K562 (cell line): ENCODE data around the gene OST4. TPM values are rescaled to one million over a fixed set of nuclear protein-coding genes. Genes with fewer than 3 reads are reported as not detected.

ENCODE experiments used
- ATAC-seq: fragments of 200-7000 bp; cut with Tn5 transposase; 3 replicates; pipeline ENCODE4 v1.9.1; 2020; ENCODE audit warnings: moderate library complexity
- BruUV-seq: library from RNA; stranded (reverse); fragments of 400-500 nt; replicated peaks from 2 replicates; lab custom pipeline; 2021; lab: Mats Ljungman, UMichigan
- CTCF ChIA-PET: fragments of 300-600 bp; formaldehyde crosslinking; extraction: SDS; loops from one replicate; lab custom pipeline; 2021; ENCODE audit warnings: low intra/inter-chr PET ratio; lab: Yijun Ruan, JAX
- POLR2A ChIA-PET: fragments of 300-600, 350-650 bp; sonication (Branson Sonifier 250); formaldehyde crosslinking; extraction: SDS; loops from one replicate; lab custom pipeline; 2021; ENCODE audit warnings: antibody characterized with exemption, inconsistent platforms; lab: Yijun Ruan, JAX
- DNase-seq, 4 experiments: peaks; one replicate each; pipeline versions ENCODE4 v3.0.0 to v3.0.0-alpha.2; 2011 to 2018; ENCODE audit warnings: low spot score in 3 of 4, mixed read lengths in 3 of 4; ENCODE audit errors: extremely low read depth in 1 of 4
- FAIRE-seq: peaks from 2 replicates; lab custom pipeline; 2011; peaks lifted over from hg19 to GRCh38; lab: Jason Lieb, UNC
- H2AFZ ChIP-seq: 2 replicates; pipeline ENCODE4 v1.6.0; 2011; ENCODE audit warnings: low read depth, low read length, control low read depth, inconsistent platforms
- H3K27ac ChIP-seq: fragments of 200-600 bp; 3 replicates; pipeline ENCODE4 v1.8.0; 2011; ENCODE audit warnings: low read depth, mild to moderate bottlenecking, control low read depth, inconsistent platforms, low read length, moderate library complexity, mixed read lengths; ENCODE audit errors: extremely low read depth
- H3K27me3 ChIP-seq, 2 experiments: fragments of 300-600 bp in 1 of 2; 2 replicates in 1 of 2; 3 replicates in 1 of 2; pipeline versions ENCODE4 v1.6.0 to v1.8.0; 2011; ENCODE audit warnings: inconsistent platforms in 2 of 2, low read length in 2 of 2, mild to moderate bottlenecking in 1 of 2, mixed read lengths in 1 of 2, moderate library complexity in 1 of 2; ENCODE audit not compliant: control insufficient read depth in 2 of 2, insufficient read depth in 2 of 2
- H3K36me3 ChIP-seq: fragments of 300-600 bp; 3 replicates; pipeline ENCODE4 v1.8.0; 2011; ENCODE audit warnings: mild to moderate bottlenecking, low read length, inconsistent platforms; ENCODE audit not compliant: control insufficient read depth, insufficient read depth
- H3K4me1 ChIP-seq, 2 experiments: fragments of 200-600 bp in 1 of 2; replicated peaks in 1 of 2; 2 replicates in 1 of 2; 3 replicates in 1 of 2; pipeline versions ENCODE4 v1.5.1 to v1.8.0; 2011; ENCODE audit warnings: inconsistent platforms in 2 of 2, low read length in 2 of 2, mild to moderate bottlenecking in 1 of 2, mixed read lengths in 1 of 2, moderate library complexity in 1 of 2; ENCODE audit not compliant: control insufficient read depth in 2 of 2, insufficient read depth in 2 of 2
- H3K4me2 ChIP-seq: 2 replicates; pipeline ENCODE4 v1.6.1; 2011; ENCODE audit warnings: low read length, control low read depth, inconsistent platforms, mixed read lengths; ENCODE audit not compliant: insufficient read depth
- H3K4me3 ChIP-seq: fragments of 200-600 bp; sonication (generic), shearing (Covaris generic); 2 replicates; pipeline ENCODE4 v1.5.1; 2016; ENCODE audit warnings: control low read depth, inconsistent platforms
- H3K79me2 ChIP-seq: fragments of 200-600 bp; 3 replicates; pipeline ENCODE4 v1.8.0; 2011; ENCODE audit warnings: low read length, inconsistent platforms; ENCODE audit not compliant: control insufficient read depth, insufficient read depth
- H3K9ac ChIP-seq, 2 experiments: 2 replicates each; pipeline versions ENCODE4 v1.6.0 to v1.6.1; 2011; ENCODE audit warnings: low read depth in 2 of 2, low read length in 2 of 2, control low read depth in 1 of 2, inconsistent platforms in 1 of 2, mild to moderate bottlenecking in 1 of 2, mixed read lengths in 1 of 2; ENCODE audit not compliant: insufficient read depth in 1 of 2
- H3K9me1 ChIP-seq: one replicate; pipeline ENCODE4 v1.6.0; 2011; ENCODE audit warnings: inconsistent platforms, mild to moderate bottlenecking, low read length, moderate library complexity; ENCODE audit not compliant: control insufficient read depth, insufficient read depth
- H3K9me3 ChIP-seq: replicated peaks from 2 replicates; pipeline ENCODE4 v1.5.1; 2011; ENCODE audit warnings: low read depth, low read length, inconsistent platforms; ENCODE audit not compliant: control insufficient read depth, insufficient read depth
- H4K20me1 ChIP-seq: replicated peaks from 2 replicates; pipeline ENCODE4 v1.6.1; 2011; ENCODE audit warnings: low read length, inconsistent platforms, mixed read lengths; ENCODE audit not compliant: control insufficient read depth, insufficient read depth
- BACH1 ChIP-seq: fragments of 200-800 bp; sonication (Bioruptor generic); IDR thresholded peaks from 2 replicates; pipeline ENCODE4 v1.6.1; 2016; ENCODE audit warnings: missing genetic modification characterization, missing compliant biosample characterization
- NFIC ChIP-seq: fragments of 450-650 bp; IDR thresholded peaks from 2 replicates; pipeline ENCODE4 v1.6.1; 2017; ENCODE audit warnings: mild to moderate bottlenecking, inconsistent platforms
- PHF8 ChIP-seq: fragments of 200-600 bp; sonication (generic); IDR thresholded peaks from 2 replicates; pipeline ENCODE4 v1.6.1; 2012; ENCODE audit warnings: mixed run types, mild to moderate bottlenecking, inconsistent platforms, low read length, moderate library complexity, borderline replicate concordance
- ZNF561 ChIP-seq: fragments of 450-650 bp; formaldehyde crosslinking; conservative IDR thresholded peaks from 2 replicates; pipeline ENCODE4 v1.4.0; 2020; ENCODE audit warnings: mild to moderate bottlenecking, moderate library complexity
- ZNF830 ChIP-seq: fragments of 250-450 bp; sonication (Bioruptor Pico); IDR thresholded peaks from 2 replicates; pipeline ENCODE4 v1.5.0; 2021; ENCODE audit warnings: mild to moderate bottlenecking
- WGBS: fragments of 100-300 bp; shearing (Covaris generic); methylation state at CpG from one replicate; pipeline ENCODE4 v1.1.6; 2016; ENCODE audit warnings: low coverage, mixed read lengths; ENCODE audit not compliant: insufficient coverage; ENCODE audit errors: missing lambda C conversion rate; 5-methylcytosine and 5-hydroxymethylcytosine counted together
- in situ Hi-C: fragments of 300-500 bp; cut with MboI; formaldehyde crosslinking; loops from 4 replicates; pipeline ENCODE4 v1.15.0; 2018; ENCODE audit warnings: inconsistent platforms, mixed read lengths
- intact Hi-C: fragments of 100-400 bp; cut with micrococcal nuclease; formaldehyde crosslinking; loops from 2 replicates; pipeline ENCODE4 v1.14.2; 2022
- polyA plus RNA-seq, 8 experiments: library from polyadenylated mRNA; depleted of rRNA in 4 of 8; stranded (reverse) in 5 of 8; unstranded in 3 of 8; fragments of >200 nt; fragmentation: Nextera tagmentation in 2 of 8; fragmentation: Illumina TruSeq in 1 of 8; extraction: Ambion mirVana in 2 of 8; extraction: Trizol in 1 of 8; gene quantifications; 2 replicates each; pipeline versions ENCODE4 v1.2.1 to v1.2.3, GENCODE V29; 2011 to 2014; ENCODE audit warnings: inconsistent platforms in 1 of 8, missing spikeins in 1 of 8
- total RNA-seq, 7 experiments: library from RNA; depleted of rRNA in 6 of 7; stranded (reverse); fragments of >200 nt in 6 of 7; fragmentation: Illumina TruSeq in 2 of 7; extraction: Trizol in 2 of 7; gene quantifications; 2 replicates each; pipeline versions ENCODE4 v1.2.1 to v1.2.3, GENCODE V29; 2011 to 2021; ENCODE audit warnings: low replicate concordance in 1 of 7
- TF ChIP-seq, protein P1 (sequence below): fragments of 250-450 bp; sonication (Bioruptor Pico); IDR thresholded peaks from 2 replicates; pipeline ENCODE4 v1.8.0; 2022; ENCODE audit warnings: inconsistent platforms, mild to moderate bottlenecking, moderate library complexity, borderline replicate concordance
- TF ChIP-seq, protein P2 (sequence below): fragments of 450-650 bp; formaldehyde crosslinking; conservative IDR thresholded peaks from 2 replicates; pipeline ENCODE4 v1.4.0; 2022; ENCODE audit warnings: mild to moderate bottlenecking, missing genetic modification characterization
- TF ChIP-seq, protein P3 (sequence below): IDR thresholded peaks from 2 replicates; pipeline ENCODE4 v1.6.1; 2011; ENCODE audit not compliant: insufficient read length; ENCODE audit errors: extremely low read depth
- TF ChIP-seq, protein P4 (sequence below), 2 experiments: fragments of 200-800 bp in 1 of 2; sonication (Bioruptor generic) in 1 of 2; sonication (generic) in 1 of 2; formaldehyde crosslinking in 1 of 2; IDR thresholded peaks in 1 of 2; conservative IDR thresholded peaks in 1 of 2; 2 replicates each; pipeline versions ENCODE4 v1.5.0 to v1.6.1; 2016 to 2020; ENCODE audit warnings: missing compliant biosample characterization in 1 of 2, missing genetic modification characterization in 1 of 2, missing genetic modification reagents in 1 of 2
- TF ChIP-seq, protein P5 (sequence below): sonication (generic); IDR thresholded peaks from 2 replicates; pipeline ENCODE4 v1.6.1; 2016

Gene OST4
- total and polyA plus RNA-seq, 9 of the 15 experiments (the other 6 are each of a cell fraction or from before 2014, with no cell fraction given), result 186 to 1,155 (median 355) TPM

DNA sequence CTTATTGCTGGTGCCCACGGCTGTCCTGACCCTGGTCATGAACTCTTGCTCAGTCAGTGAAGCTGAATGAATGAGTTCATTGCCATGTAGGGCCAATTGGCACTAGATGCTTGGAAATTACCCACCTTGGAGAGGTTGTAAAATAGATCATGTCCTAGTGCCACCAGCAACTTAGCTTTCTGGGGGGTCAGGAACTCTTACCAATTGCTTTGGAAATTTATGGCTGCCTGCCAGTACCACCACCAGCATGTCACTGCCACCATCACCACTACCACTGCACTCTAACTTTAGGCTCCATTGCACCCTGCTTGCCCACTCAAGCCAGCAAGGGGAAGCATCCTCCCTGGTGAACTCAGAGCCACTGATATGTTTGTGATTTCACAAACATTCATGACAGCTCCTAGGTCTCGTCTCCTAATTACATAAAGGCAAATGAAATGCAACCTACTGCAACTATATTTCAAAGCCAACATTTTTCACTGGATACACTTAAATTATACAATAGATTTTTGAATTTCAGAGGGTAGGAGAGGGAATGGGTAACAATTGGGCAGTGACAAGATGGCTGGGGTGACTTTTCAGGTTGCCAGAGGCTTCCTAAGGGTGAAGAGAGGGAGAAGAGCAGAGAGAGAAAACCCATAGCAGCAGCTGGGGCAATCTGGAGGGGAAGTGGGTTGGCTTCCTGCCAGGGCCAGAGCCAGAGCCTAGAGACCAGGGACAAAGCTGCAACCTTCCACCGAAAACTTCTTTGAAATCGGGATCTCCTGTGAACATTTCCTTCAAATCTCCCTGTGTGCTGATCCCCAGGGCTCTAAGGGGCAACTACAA, 3.5 kb upstream of the OST4 start (continued):
- TF ChIP-seq, protein P1, sequence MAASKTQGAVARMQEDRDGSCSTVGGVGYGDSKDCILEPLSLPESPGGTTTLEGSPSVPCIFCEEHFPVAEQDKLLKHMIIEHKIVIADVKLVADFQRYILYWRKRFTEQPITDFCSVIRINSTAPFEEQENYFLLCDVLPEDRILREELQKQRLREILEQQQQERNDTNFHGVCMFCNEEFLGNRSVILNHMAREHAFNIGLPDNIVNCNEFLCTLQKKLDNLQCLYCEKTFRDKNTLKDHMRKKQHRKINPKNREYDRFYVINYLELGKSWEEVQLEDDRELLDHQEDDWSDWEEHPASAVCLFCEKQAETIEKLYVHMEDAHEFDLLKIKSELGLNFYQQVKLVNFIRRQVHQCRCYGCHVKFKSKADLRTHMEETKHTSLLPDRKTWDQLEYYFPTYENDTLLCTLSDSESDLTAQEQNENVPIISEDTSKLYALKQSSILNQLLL (CRISPR knock-in tag), result no peak

DNA sequence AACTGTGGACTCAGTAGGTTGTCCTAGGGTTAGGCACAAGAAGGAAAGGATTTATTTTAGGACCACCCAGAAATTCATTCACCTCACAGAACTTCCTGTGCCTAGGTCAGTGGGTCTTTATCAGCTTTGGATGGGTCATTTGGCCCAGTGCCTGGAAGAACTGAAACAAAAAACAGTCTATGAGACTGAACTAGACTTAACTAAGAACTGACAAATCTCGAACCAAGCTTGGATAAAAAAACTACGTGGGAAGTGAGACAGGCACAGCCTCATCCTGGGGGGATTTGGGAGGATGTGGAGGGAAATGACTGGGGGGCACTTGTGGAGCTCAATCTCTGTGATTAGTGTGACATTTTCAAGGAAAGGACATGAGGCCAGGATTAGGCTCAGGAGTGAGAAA, 2.3 kb upstream of the OST4 start:
- DNase-seq, result no peak
- H3K36me3 ChIP-seq, result peaks cover 19% of the 10 kb centered on the region; the same call in 2 of the 3 replicates
- peak; percentile 26 for FAIRE-seq
- H4K20me1 ChIP-seq, result no peaks in the 10 kb centered on the region
- H3K79me2 ChIP-seq, result peaks cover 27% of the 10 kb centered on the region
- H3K27ac ChIP-seq, result peak overlapping the region; percentile 23; the same call in 1 of the 3 replicates
- POLR2A ChIA-PET, result interaction anchor here (0.9 to 2.9 kb wide), 5 partner anchors 11 to 105 kb away, joined by 3 to 32 read pairs (median 3); partner anchors contain the start of gene KHK
- H3K9ac ChIP-seq, result peak overlapping the region; percentile 24 to 80; a peak in 2 of 4 replicates
- H2AFZ ChIP-seq, result peak overlapping the region; percentile 86
- H3K4me1 ChIP-seq, result peaks cover 50 to 57% of the 10 kb centered on the region in 2 experiments
- TF ChIP-seq NFIC (peak; percentile 59), BACH1 (no peak), PHF8 (no peak), ZNF561 (CRISPR knock-in tag) (no peak), ZNF830 (CRISPR knock-in tag) (no peak)
- TF ChIP-seq, protein P2, sequence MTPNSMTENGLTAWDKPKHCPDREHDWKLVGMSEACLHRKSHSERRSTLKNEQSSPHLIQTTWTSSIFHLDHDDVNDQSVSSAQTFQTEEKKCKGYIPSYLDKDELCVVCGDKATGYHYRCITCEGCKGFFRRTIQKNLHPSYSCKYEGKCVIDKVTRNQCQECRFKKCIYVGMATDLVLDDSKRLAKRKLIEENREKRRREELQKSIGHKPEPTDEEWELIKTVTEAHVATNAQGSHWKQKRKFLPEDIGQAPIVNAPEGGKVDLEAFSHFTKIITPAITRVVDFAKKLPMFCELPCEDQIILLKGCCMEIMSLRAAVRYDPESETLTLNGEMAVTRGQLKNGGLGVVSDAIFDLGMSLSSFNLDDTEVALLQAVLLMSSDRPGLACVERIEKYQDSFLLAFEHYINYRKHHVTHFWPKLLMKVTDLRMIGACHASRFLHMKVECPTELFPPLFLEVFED (CRISPR knock-in tag), result no peak
- TF ChIP-seq, protein P3, sequence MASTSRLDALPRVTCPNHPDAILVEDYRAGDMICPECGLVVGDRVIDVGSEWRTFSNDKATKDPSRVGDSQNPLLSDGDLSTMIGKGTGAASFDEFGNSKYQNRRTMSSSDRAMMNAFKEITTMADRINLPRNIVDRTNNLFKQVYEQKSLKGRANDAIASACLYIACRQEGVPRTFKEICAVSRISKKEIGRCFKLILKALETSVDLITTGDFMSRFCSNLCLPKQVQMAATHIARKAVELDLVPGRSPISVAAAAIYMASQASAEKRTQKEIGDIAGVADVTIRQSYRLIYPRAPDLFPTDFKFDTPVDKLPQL, result no peak
- TF ChIP-seq, protein P4, sequence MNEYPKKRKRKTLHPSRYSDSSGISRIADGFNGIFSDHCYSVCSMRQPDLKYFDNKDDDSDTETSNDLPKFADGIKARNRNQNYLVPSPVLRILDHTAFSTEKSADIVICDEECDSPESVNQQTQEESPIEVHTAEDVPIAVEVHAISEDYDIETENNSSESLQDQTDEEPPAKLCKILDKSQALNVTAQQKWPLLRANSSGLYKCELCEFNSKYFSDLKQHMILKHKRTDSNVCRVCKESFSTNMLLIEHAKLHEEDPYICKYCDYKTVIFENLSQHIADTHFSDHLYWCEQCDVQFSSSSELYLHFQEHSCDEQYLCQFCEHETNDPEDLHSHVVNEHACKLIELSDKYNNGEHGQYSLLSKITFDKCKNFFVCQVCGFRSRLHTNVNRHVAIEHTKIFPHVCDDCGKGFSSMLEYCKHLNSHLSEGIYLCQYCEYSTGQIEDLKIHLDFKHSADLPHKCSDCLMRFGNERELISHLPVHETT (CRISPR knock-in tag; conservative IDR thresholded peaks at IDR 0.05 in 1 of 2, IDR thresholded peaks at IDR 0.05 in 1 of 2), result 0 out of 4 replicates have a peak, but pooled peaks of 1 of the 2 experiments have one; percentile 36
- TF ChIP-seq, protein P5, sequence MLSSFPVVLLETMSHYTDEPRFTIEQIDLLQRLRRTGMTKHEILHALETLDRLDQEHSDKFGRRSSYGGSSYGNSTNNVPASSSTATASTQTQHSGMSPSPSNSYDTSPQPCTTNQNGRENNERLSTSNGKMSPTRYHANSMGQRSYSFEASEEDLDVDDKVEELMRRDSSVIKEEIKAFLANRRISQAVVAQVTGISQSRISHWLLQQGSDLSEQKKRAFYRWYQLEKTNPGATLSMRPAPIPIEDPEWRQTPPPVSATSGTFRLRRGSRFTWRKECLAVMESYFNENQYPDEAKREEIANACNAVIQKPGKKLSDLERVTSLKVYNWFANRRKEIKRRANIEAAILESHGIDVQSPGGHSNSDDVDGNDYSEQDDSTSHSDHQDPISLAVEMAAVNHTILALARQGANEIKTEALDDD, result peak; percentile 50
- ATAC-seq, result no peak
- 12% methylated on average over 2 of the region's 2 CpGs for WGBS
- H3K9me1 ChIP-seq, result no peaks in the 10 kb centered on the region
- H3K4me2 ChIP-seq, result no peak overlapping the region; the same call in 1 of the 2 replicates
- H3K9me3 ChIP-seq, result no peaks in the 10 kb centered on the region
- H3K4me3 ChIP-seq, result no peak overlapping the region
- in situ Hi-C loops, result no loop called here
- no TSS peak for BruUV-seq
- CTCF ChIA-PET, result interaction anchor here (0.6 kb wide), 1 partner anchor 144 kb away, joined by 5 read pairs; no protein-coding TSS in a partner anchor
- no peaks in the 10 kb centered on the region for H3K27me3 ChIP-seq
- intact Hi-C loops, result no loop called here
